Hematopoietic multipotent progenitor cell treated with erythropoietin and hydrocortisone succinate and interleukin-3 and kit ligand, for 8 days (in vitro differentiated cells): ENCODE measurements around the gene LRCH1.

Source experiments
- DNase-seq: peaks from one replicate; pipeline ENCODE4 v3.0.0-alpha.2; 2015

LRCH1 gene

GRCh38 chr13:46536341-46536740 is 16.6 kb upstream of the LRCH1 start:
- no peak for DNase-seq

DNA sequence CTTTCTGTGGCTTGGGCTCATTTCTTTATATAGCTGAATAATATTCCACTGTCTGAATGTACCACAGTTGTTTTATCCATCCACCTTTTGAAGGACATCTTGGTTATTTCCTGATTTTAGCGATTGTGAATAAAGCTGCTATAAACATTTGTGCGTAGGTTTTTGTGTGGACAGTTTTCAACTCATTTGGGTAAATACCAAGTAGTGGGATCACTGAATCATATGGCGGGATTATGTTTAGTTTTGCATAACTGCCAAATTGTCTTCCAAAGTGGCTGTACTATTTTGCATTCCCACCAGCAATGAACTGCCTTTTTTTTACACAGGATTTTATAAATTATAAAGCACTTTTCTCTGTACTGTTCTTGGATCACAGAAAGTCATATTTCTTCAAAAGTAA is 13.7 kb upstream of the LRCH1 start:
- no peak for DNase-seq

- DNase-seq: no peak
Observed at GRCh38 chr13:46541210-46541609, 11.8 kb upstream of the LRCH1 start.

DNA sequence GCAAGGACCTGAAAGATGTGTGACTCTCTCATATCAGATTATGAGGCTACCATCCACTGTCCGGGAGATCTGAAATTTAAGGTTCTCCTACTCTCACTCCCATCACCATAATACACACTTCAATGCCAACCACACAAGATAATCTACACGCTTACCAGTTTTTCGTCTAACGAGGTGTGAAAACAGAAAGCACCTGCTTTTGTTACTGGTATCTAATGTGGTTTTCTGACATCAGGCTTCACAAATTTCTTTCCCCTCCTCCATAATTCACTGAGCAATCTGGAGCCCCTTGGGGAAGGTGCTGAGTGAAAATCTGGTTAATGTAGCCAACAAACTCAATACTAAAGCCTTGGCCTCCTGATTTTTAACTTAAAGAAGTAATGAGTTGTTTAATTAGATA is 10.1 kb upstream of the LRCH1 start:
- DNase-seq: no peak

GRCh38 chr13:46543287-46543686 is 9.7 kb upstream of the LRCH1 start:
- DNase-seq: no peak

GRCh38 chr13:46544208-46544607 is 8.8 kb upstream of the LRCH1 start:
- DNase-seq: no peak

- no peak for DNase-seq
Observed at GRCh38 chr13:46544811-46545210, 8.2 kb upstream of the LRCH1 start.

DNA sequence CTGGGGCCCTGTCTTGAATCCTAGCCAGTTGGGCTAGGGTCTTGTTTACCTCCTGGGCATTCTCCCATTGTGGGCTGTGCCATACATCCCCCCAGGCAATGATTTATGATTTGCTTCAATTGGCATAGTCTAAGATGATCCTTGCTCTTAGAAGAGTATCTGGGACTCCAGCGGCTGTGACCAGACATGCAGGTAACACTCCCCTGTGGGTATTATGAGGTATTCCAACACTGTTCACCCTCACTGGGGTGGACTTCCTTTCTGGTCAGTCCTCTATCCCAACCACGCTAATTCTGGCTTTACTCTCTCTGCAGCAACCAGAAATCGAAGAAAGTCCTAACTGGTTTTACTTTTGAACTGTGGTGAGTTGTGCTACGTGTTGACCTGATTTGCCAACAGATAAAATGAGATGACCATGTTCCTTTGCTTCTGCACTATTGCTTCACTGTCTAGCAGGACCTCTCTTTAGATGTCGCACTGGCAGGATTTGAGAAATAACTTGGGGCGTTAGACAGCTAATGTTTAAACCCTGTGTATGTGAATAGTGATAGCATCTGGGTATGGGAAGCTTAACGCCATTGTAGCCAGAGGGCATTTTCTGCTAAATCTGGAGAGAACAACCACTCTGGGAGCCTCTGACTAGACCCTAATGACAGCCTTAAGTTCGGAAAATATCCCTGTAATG is 6.7 kb upstream of the LRCH1 start:
- DNase-seq: no peak

DNA sequence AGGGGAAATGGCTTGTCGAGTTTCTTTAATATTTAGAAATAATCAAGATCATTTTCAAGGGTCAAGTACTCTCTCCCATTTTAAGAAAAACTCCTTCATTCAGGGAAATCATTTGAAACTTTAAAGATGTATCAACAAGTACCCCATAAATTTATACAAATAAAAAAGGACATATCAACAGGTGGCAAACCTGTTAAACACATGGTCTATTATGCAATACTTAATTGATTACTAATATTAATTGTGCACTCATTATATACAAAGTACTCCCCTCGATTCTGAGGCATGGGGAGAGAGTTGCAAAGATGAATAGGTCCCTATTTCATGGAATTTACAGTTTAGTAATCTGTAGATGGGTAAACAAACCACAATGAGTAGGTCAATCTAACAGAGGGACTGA is 2.1 kb upstream of the LRCH1 start:
- DNase-seq: no peak

- peak; percentile 74 for DNase-seq
Observed at GRCh38 chr13:46551410-46552302, 1.3 kb upstream of the LRCH1 start.

DNA sequence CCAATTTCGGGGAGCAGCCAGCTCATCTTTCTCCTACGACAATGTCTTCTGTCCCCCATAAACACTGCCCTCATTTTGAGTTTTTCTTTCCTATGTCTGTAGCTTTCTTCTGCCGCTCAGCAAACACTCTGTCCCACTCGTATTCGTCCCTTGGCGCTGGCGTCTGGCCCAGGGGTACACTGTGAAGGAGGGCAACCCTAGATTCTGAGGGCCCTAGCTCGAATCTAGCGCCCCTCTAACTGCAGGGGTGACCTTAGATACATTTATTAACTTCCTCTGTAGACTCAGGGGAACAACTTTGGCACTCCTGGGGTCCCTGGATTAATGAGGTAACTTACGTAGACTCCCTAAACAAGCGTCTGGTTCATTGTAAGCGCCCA is 677 bp upstream of the LRCH1 start:
- DNase-seq: no peak

GRCh38 chr13:46553521-46553885 is 533 bp downstream of the LRCH1 start:
- DNase-seq: peak; percentile 13

DNA sequence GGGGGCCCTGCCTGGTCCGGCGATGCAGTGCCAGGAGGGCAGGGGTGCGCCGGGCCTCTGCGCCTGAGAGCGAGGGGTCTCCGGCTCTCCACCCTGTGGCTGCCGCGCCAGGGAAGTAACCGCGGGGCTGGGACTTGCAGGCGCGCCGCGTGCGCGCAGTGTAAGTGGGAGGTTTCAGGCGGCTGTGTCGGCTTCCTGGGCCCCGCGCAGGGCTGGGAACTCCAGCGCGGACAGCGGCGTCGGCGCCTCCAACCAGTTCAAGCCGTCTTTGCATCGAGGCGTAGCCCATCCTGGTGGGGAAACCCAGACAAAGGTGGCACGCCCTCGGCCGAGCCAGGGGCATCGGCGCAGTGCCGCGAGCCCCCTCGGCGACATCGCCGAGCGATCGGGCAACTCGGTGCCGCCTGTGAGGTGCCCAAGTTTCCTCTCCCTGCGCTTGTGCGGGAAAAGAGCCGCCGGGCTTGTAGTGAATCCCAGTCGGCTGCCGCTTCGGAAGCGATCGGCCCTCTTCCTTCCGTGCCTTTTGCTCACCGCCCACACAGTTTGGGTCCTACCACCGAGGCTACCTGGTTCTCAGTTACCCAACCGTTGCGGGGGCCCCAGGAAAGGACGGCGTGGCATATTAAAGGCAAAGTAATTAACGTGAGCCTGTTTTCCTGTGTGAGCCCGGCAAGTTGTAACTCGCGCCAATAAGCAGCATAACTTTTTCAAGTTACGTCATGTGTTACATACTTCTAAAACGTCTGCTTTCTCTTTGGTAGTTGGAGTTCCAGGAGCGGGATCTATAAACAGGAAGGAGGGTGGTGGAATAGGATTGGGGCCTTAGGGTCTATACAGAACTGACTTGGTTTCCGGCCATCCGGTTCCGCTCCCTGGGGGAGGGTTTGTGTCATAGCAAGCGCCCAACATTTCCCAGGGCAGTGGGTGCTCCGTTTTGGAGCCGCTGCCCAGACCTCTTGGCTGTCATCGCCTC is 1.2 kb downstream of the LRCH1 start:
- peak; percentile 82 for DNase-seq

GRCh38 chr13:46554951-46555350 is 2.0 kb downstream of the LRCH1 start:
- DNase-seq: no peak

DNA sequence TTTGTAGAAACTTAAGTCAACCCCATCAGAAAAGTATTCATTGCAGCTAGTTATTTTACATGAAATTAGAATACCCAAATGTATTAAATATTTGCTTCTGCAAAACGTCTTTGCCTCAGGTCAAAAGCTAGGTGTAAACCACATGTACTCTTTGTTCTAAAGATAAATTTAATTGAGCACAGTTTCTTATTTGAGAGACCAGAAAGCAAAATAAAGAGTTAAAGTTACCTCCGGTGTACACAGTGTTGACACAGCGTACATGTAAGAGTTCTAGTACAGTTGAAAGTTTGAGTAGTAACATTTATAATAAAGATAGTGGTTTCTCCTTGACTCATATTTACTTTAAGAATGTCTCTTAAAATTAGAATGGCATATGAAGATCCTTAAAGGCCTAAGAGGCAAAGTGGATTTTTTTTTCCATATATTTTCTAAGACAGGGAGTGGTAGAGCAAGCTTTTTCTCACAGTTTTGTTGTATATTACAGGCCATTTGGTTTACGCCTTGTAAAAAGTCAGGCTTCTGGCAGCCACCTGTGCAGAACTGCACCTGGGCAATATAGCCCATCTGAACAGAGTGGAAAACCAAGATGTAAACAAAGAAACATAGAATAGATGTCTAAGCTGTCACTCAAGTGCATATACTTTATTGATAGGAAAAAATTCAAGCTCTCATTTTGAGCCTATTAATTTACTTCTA is 2.9 kb downstream of the LRCH1 start:
- DNase-seq: no peak

DNA sequence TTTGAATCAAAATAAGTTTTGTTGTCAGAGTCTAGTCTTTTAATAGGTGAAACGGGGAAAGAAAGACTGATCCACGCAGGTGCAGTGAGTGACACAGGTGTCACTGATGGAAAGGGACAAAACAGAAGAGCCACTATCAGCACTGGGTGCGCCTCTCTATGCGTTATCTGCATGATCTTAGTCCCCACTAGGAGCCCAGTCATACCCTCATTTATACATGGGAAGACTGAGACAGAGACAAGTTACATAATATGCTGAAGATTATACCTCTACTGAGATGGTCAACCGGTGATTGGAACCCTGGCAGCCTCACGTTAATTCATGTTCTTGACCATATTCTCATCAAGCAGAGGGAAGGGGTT is 3.4 kb downstream of the LRCH1 start:
- DNase-seq: no peak

DNA sequence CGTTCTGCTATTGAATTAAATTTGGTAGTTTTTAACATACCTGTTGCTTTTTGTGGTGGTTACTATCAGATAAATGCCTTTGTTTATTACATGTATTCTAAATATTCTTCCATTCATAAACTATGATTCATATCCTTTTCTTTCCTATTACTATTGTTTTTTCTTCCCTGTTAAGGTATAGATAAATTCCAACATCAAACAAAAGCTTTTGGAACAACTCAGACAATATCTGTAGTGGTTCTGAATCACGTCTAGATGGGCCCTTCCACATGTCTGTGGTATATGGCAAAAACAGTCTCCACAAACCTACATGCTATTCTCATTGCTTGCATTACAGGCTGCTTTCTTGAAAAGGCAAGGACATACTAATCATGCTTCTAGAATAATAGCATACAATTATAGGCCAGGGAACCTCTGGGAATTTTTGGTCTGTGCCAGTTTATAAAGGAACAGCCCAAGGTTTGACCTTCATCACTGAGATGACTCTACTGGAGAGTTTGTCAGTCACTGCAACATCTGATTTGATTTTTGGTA is 6.4 kb downstream of the LRCH1 start:
- DNase-seq: no peak

DNA sequence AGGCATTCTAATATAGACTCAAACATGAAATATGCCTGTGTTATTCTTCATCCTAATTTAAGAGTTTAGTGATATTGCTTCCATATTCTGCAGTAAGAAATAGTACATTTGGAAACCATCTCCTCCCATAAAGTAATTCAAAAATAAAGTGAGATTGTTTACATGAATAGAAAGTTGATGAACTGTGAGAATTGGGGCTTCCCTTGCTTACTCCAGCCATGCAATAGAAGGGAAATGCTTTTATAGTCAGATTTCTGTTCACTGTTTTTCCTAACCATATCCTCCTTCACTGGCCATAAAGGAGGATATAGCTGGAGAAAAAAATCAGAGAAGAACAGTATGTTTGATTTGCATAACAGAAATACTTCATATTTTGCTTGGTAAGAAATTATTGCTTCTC is 7.8 kb downstream of the LRCH1 start:
- DNase-seq: no peak

GRCh38 chr13:46561286-46561685 is 8.3 kb downstream of the LRCH1 start:
- no peak for DNase-seq

DNA sequence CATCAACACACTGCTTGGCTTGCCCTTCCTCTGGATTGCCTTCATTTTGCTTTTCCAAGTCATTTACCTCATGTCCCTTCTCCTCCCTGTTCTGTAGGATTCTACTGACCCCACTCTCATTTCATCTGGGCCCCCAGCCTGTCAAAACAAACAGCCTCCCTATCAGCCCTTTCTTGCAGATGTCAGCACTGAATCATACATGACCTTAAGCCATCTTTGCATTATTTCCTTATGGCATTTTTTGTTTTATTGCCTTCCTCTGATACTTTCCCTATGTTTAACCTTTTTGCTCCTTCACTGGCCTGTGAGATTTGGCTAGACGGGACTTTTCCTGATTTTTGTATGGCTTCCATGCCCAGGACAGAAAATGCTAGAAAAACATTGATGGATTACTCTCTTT is 8.7 kb downstream of the LRCH1 start:
- no peak for DNase-seq

GRCh38 chr13:46562152-46562551 is 9.2 kb downstream of the LRCH1 start:
- DNase-seq: no peak

GRCh38 chr13:46562581-46562980 is 9.6 kb downstream of the LRCH1 start:
- DNase-seq: no peak
